Inflammatory macrophage treated with lipopolysaccharide for 4 hours (primary cell): ENCODE measurements around the gene ZDBF2.
A peak's percentile ranks its signal among the peaks of the same experiment; 100 is the strongest.
"Not testable (repeated sequence)": the region's sequence is repeated elsewhere in the genome, so short reads cannot be mapped to it uniquely, and the experiment has no call there.

Experiments used
- DNase-seq: peaks from one replicate; pipeline ENCODE4 v3.0.0-alpha.2; 2020

The ZDBF2 gene

GRCh38 chr2:206259376-206260187, 14.9 kb upstream of the ZDBF2 start:
- no peak for DNase-seq

GRCh38 chr2:206260188-206261012, 14.1 kb upstream of the ZDBF2 start:
- DNase-seq = peak; percentile 27

- no peak for DNase-seq
Measured at GRCh38 chr2:206263959-206264603, 10.4 kb upstream of the ZDBF2 start.

- DNase-seq = no peak
Measured at GRCh38 chr2:206266130-206267125, 8.0 kb upstream of the ZDBF2 start.

GRCh38 chr2:206267567-206267966, 6.9 kb upstream of the ZDBF2 start:
- DNase-seq = no peak

- no peak for DNase-seq
Measured at GRCh38 chr2:206271065-206271464, 3.4 kb upstream of the ZDBF2 start.

- no peak for DNase-seq
Measured at GRCh38 chr2:206273905-206274304, 558 bp upstream of the ZDBF2 start.

GRCh38 chr2:206275312-206276055, 1.0 kb downstream of the ZDBF2 start:
- no peak for DNase-seq

- no peak for DNase-seq
Measured at GRCh38 chr2:206276169-206276942, 1.9 kb downstream of the ZDBF2 start.

- DNase-seq = no peak
Measured at GRCh38 chr2:206277503-206277902, 3.0 kb downstream of the ZDBF2 start.

GRCh38 chr2:206282746-206283145, 8.3 kb downstream of the ZDBF2 start:
- no peak for DNase-seq

- no peak for DNase-seq
Measured at GRCh38 chr2:206287197-206287596, 12.7 kb downstream of the ZDBF2 start.

- DNase-seq = no peak
Measured at GRCh38 chr2:206289391-206289790, 14.9 kb downstream of the ZDBF2 start.

- no peak for DNase-seq
Measured at GRCh38 chr2:206296128-206296527, 21.7 kb downstream of the ZDBF2 start.

- not testable (repeated sequence) for DNase-seq
Measured at GRCh38 chr2:206299608-206300007, 25.1 kb downstream of the ZDBF2 start.

GRCh38 chr2:206305523-206306245, 31.2 kb downstream of the ZDBF2 start:
- DNase-seq = no peak

GRCh38 chr2:206311026-206311425, 36.6 kb downstream of the ZDBF2 start:
- no peak for DNase-seq

- DNase-seq = no peak
Measured at GRCh38 chr2:206316141-206316540, 41.7 kb downstream of the ZDBF2 start.

- no peak for DNase-seq
Measured at GRCh38 chr2:206323033-206323432, 48.6 kb downstream of the ZDBF2 start.

- DNase-seq = no peak
Measured at GRCh38 chr2:206323486-206323885, 49.0 kb downstream of the ZDBF2 start.
